Stomach (tissue), 4 donors: Measurements from ENCODE around the gene ACVR1C.

Experiments
- EP300 ChIP-seq: sonication (generic); formaldehyde crosslinking; IDR thresholded peaks from one replicate; pipeline ENCODE4 v1.6.1; 2017; ENCODE audit warnings: antibody characterized with exemption
- POLR2A ChIP-seq, 4 donors: fragments of 450-650 bp; IDR thresholded peaks; one replicate each; pipeline ENCODE4 v1.6.1; 2016; ENCODE audit warnings: antibody characterized with exemption in 4 of 4, control low read depth in 2 of 4, mild to moderate bottlenecking in 1 of 4, moderate library complexity in 1 of 4
- TF ChIP-seq, protein P1 (sequence below), 7 experiments: fragments of 450-650 bp in 4 of 7; fragments of 200-600 bp in 3 of 7; sonication (generic) in 3 of 7; IDR thresholded peaks; one replicate each; pipeline ENCODE4 v1.5.1; 2016 to 2019; ENCODE audit warnings: antibody characterized with exemption in 7 of 7, control low read depth in 2 of 7, mild to moderate bottlenecking in 1 of 7

GRCh38 chr2:157477919-157478318 is 150.7 kb downstream of the ACVR1C start:
- TF ChIP-seq, protein P1, sequence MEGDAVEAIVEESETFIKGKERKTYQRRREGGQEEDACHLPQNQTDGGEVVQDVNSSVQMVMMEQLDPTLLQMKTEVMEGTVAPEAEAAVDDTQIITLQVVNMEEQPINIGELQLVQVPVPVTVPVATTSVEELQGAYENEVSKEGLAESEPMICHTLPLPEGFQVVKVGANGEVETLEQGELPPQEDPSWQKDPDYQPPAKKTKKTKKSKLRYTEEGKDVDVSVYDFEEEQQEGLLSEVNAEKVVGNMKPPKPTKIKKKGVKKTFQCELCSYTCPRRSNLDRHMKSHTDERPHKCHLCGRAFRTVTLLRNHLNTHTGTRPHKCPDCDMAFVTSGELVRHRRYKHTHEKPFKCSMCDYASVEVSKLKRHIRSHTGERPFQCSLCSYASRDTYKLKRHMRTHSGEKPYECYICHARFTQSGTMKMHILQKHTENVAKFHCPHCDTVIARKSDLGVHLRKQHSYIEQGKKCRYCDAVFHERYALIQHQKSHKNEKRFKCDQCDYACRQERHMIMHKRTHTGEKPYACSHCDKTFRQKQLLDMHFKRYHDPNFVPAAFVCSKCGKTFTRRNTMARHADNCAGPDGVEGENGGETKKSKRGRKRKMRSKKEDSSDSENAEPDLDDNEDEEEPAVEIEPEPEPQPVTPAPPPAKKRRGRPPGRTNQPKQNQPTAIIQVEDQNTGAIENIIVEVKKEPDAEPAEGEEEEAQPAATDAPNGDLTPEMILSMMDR (IDR thresholded peaks at IDR 0.05), result no peak
- TF ChIP-seq POLR2A (IDR thresholded peaks at IDR 0.05) (no peak), EP300 (no peak)
